ENCODE data around the gene IFNA10.
"Not testable (repeated sequence)": the region's sequence is repeated elsewhere in the genome, so short reads cannot be mapped to it uniquely, and the experiment has no call there.

DNA sequence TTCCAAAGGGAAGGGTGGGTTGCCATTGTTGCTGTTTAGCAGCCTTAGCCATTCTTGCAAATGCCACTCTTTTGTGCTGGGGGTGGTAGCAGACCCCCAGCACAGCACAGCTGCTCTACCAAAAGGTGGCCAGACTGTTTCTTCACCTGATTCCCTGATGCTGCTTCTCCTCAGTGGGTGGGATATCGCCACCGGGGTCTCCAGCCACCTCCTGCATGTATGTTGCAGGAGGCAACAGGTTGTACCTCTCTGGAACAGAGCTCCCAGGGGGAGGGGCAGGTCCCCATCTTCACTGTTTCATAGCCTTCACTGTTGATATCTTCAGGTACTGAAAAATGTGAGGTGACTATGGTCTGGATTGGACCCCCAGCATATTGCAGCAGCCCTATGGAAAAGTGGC is 3.8 kb upstream of the IFNA10 start:
- TF ChIP-seq, protein P1, sequence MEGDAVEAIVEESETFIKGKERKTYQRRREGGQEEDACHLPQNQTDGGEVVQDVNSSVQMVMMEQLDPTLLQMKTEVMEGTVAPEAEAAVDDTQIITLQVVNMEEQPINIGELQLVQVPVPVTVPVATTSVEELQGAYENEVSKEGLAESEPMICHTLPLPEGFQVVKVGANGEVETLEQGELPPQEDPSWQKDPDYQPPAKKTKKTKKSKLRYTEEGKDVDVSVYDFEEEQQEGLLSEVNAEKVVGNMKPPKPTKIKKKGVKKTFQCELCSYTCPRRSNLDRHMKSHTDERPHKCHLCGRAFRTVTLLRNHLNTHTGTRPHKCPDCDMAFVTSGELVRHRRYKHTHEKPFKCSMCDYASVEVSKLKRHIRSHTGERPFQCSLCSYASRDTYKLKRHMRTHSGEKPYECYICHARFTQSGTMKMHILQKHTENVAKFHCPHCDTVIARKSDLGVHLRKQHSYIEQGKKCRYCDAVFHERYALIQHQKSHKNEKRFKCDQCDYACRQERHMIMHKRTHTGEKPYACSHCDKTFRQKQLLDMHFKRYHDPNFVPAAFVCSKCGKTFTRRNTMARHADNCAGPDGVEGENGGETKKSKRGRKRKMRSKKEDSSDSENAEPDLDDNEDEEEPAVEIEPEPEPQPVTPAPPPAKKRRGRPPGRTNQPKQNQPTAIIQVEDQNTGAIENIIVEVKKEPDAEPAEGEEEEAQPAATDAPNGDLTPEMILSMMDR (IDR thresholded peaks at IDR 0.05) = not testable (repeated sequence)
- TF ChIP-seq, protein P2, sequence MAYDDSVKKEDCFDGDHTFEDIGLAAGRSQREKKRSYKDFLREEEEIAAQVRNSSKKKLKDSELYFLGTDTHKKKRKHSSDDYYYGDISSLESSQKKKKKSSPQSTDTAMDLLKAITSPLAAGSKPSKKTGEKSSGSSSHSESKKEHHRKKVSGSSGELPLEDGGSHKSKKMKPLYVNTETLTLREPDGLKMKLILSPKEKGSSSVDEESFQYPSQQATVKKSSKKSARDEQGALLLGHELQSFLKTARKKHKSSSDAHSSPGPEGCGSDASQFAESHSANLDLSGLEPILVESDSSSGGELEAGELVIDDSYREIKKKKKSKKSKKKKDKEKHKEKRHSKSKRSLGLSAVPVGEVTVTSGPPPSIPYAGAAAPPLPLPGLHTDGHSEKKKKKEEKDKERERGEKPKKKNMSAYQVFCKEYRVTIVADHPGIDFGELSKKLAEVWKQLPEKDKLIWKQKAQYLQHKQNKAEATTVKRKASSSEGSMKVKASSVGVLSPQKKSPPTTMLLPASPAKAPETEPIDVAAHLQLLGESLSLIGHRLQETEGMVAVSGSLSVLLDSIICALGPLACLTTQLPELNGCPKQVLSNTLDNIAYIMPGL (CRISPR knock-in tag; IDR thresholded peaks at IDR 0.05; ENCODE audit: borderline replicate concordance) = not testable (repeated sequence)

Data from A549 (cell line).